Neural progenitor cell (in vitro differentiated cells): ENCODE data around the gene ZNF593OS.

Source experiments
- CTCF ChIP-seq: fragments of 200-600 bp; sonication (generic); IDR thresholded peaks from 2 replicates; pipeline ENCODE4 v1.5.1; 2017; ENCODE audit warnings: antibody characterized with exemption, mild to moderate bottlenecking
- EZH2 ChIP-seq: fragments of 200-600 bp; sonication (generic); IDR thresholded peaks from 2 replicates; pipeline ENCODE4 v1.6.1; 2017; ENCODE audit warnings: antibody characterized with exemption, mild to moderate bottlenecking, moderate library complexity

- TF ChIP-seq CTCF (peak; percentile 77), EZH2 (no peak)
Observed at GRCh38 chr1:26145041-26145959, 26.3 kb downstream of the ZNF593OS start.
